Vagina (tissue), 2 donors: ENCODE measurements around the gene TNFRSF14.

ENCODE experiments used
- POLR2A ChIP-seq, 2 donors: fragments of 450-650 bp; IDR thresholded peaks; one replicate each; pipeline ENCODE4 v1.6.1; 2017; ENCODE audit warnings: antibody characterized with exemption in 2 of 2, mild to moderate bottlenecking in 2 of 2, moderate library complexity in 2 of 2
- POLR2AphosphoS5 ChIP-seq, 2 donors: sonication (generic); formaldehyde crosslinking; IDR thresholded peaks; one replicate each; pipeline ENCODE4 v1.9.0; 2017; ENCODE audit warnings: antibody characterized with exemption in 2 of 2, mild to moderate bottlenecking in 2 of 2, low read depth in 1 of 2; ENCODE audit not compliant: insufficient read depth in 1 of 2
- TF ChIP-seq, protein P1 (sequence below), 3 experiments: fragments of 450-650 bp in 2 of 3; fragments of 200-600 bp in 1 of 3; sonication (generic) in 1 of 3; IDR thresholded peaks; one replicate each; pipeline ENCODE4 v1.5.1; 2017 to 2019; ENCODE audit warnings: antibody characterized with exemption in 3 of 3, mild to moderate bottlenecking in 2 of 3, moderate library complexity in 2 of 3

DNA sequence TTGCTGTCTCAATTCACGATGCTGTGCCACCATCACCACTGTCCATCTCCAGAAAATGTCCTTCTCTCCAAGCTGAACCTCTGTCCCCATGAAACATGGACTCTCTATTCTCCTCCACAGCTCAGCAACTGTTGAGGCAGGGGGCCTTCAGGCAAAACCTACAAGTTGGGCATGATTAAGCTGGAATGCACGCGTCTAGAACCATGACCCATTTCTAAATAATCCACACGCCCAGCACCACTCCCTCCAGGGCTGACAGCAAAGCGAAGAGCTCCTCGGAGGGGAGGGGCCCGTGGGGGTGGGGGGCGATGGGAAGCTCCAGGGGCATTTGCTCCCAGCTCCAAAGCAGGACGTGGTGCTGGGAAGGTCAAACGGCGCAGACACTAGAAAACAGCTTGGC, 22.8 kb upstream of the TNFRSF14 start:
- TF ChIP-seq, protein P1, sequence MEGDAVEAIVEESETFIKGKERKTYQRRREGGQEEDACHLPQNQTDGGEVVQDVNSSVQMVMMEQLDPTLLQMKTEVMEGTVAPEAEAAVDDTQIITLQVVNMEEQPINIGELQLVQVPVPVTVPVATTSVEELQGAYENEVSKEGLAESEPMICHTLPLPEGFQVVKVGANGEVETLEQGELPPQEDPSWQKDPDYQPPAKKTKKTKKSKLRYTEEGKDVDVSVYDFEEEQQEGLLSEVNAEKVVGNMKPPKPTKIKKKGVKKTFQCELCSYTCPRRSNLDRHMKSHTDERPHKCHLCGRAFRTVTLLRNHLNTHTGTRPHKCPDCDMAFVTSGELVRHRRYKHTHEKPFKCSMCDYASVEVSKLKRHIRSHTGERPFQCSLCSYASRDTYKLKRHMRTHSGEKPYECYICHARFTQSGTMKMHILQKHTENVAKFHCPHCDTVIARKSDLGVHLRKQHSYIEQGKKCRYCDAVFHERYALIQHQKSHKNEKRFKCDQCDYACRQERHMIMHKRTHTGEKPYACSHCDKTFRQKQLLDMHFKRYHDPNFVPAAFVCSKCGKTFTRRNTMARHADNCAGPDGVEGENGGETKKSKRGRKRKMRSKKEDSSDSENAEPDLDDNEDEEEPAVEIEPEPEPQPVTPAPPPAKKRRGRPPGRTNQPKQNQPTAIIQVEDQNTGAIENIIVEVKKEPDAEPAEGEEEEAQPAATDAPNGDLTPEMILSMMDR (IDR thresholded peaks at IDR 0.05), result no peak
- no peak for TF ChIP-seq POLR2AphosphoS5 (IDR thresholded peaks at IDR 0.05; ENCODE audit: insufficient read depth in 1 of 2, low read depth in 1 of 2)
- no peak for TF ChIP-seq POLR2A (IDR thresholded peaks at IDR 0.05)
